ENCODE data around the gene LRRC46.

Gene LRRC46, protein sequence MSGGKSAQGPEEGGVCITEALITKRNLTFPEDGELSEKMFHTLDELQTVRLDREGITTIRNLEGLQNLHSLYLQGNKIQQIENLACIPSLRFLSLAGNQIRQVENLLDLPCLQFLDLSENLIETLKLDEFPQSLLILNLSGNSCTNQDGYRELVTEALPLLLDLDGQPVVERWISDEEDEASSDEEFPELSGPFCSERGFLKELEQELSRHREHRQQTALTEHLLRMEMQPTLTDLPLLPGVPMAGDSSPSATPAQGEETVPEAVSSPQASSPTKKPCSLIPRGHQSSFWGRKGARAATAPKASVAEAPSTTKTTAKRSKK

DNA sequence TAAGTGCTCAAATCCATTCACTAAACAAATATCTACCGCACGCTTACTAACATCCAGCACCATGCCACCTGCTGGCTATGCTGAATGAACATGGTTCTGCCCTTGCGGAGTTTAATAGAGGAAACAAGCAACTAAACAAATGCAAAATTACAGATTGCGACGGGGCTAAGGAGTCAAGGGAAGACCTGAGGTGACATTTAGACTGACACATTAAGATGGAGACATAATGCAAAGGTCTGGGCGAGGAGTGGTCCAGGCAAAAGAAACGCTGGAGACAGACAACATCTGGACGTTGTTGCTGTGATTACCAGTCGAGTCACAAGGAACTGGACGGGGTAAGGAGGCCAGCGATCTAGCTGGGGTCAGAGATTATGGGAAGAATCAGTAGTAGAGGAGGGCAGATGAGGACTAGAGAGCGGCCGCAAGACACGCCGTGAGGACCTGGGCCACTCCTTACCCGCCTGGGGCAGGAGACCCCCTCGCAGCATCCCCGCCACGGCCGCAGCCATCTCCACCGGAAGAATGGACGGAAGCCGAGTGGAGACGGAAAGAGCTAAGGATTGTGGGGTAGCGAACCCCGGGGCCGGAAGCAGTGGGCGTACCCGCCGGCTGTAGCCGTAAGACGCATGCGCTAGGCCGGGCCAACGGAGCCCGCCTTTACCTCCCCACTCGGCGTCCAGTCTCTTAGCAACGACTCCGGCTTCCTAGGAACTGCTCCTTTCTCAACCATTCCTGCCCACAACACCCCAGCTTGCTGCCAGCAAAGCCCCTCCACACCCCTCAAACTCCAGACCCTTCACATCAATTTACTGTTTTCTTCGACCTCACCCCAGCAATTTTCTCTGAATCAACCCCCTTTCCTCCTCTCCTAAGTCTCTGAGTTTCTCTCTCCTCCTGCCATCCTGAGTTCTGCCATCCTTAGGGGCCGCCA lies at the start of gene LRRC46, which contains the start of gene MRPL10:
LRRC46 (plus strand) TSS at position 668 of the 931 bp plus-strand sequence. CDS start 320 bp downstream, outside the sequence.
MRPL10 (minus strand) TSS at position 539 of the 931 bp plus-strand sequence; CDS start at position 509, 30 bp downstream.
- DNase-seq, result peak; percentile 92

DNA sequence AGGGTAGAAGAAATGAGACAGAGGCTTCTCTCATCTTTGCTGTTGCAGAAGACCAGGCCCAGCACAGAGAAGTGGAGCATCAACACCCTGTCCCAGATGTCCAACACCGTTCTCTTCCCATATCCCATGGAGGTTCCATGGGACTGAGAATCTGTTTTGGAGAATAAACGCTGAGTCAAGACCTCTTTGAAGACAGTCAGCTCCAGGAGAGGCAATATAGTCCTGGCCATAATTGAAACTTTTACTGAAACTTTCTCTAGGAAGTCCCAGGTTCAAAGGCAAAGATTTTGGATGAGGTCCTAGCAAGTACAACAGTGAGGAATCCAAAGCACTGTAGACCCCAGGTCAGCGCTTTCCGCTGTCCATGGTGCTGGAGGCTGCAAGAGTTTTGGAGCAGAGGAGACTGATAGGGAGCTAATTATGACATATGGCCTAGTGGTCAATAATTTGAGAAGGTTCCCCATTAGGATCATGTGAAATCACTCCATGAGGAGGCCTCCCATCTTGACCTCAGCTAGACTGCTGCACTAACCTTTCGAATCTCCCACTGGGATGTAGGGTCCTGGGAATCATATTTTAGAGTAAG lies 45.8 kb upstream of the LRRC46 start:
- no peak for DNase-seq

DNA sequence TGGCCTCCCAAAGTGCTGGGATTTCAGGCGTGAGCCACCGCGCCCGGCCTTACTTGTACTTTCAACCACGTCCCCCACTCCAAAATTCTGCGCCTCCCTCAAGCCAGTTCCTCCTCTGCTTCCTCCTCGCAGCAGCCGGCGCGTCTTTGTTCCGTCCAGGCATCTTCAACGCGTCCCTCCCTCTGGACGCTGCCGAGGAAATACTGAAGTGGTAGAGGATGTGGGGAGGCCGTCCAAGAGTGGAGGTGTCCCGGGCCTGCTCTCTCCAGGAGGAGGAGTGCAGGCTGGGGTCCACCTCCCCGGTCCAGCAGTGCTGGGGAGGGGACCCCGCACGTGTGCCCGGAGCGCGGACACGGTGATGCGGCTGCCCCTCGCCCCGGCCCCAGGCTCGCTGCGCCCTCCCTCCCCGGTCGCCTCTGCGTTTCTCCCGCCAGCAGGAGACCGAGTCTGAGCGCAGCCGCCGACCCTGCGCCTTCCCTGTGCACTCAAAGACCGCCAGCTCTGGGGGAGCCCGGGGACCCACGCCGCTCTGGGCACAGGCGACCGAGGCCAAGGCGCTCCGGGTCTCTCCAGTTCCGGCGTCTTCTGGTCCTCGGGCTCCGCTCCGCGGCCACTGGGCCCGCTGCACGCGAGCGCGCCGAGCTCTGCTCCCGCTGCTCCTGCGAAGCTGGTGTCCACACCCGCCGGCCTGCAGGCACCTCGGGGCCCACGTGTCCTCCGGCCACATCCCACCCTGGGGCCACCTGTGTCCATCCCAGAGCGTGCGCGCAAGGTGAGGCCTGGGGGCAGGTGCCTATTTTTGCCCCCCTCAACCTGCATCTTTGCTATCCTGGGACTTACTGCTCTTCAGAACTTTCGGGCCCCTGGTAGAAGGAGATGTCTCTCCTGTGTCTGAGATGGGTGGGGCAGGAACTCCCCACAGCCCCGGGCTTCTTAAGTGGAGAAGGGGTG lies 41.6 kb upstream of the LRRC46 start:
- DNase-seq, result peak; percentile 61

DNA sequence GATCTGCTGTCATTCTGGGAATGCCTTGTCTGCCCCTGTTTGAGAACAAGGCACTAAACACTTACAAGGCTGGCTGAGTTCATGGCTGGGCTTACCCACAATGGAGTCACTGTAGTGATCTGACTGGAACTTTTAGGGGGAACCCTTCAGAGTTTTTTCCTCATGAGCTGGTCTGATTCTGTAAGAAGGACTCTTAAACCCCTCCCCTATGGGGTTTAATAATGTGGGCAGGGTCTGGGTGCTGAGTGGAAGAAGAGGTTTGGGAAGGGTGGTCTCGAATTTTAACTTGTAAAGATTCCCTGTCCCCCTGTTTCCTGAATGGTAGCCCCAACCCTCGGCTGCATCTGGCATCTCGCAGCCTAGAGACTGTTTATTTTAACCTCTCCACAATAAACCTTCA lies 40.4 kb upstream of the LRRC46 start:
- no peak for DNase-seq

DNA sequence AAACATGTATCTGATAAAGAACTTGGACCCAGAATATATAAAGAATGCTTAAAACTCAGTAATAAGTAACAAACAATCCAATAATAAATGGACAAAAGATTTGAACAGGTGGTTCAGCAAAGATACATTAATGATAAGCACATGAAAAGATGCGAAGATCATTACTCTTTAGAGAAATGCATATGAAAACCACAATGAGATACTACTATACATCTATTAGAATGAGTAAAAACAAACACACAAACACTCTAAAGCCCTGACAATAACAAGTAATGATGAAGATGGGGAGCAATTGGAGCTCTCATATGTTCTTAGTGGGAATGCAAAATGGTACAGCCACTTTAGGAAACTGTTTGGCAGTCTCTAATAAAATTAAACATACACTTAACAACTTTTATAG lies 39.0 kb upstream of the LRRC46 start:
- no peak for DNase-seq

DNA sequence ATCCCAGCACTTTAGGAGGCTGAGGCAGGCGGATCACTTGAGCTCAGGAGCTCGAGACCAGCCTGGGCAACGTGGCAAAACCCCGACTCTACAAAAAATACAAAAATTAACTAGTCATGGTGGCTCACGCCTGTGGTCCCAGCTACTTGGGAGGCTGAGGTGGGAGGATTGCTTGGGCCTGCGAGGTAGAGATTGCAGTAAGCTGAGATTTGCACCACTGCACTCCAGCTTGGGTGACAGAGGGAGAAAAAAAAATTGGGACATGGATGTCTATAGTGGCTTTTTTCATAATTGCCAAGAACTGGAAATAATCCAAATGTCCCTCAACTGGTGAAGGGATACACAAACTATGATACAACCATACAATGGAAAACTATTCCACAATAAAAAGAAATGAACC lies 38.5 kb upstream of the LRRC46 start:
- DNase-seq, result no peak

DNA sequence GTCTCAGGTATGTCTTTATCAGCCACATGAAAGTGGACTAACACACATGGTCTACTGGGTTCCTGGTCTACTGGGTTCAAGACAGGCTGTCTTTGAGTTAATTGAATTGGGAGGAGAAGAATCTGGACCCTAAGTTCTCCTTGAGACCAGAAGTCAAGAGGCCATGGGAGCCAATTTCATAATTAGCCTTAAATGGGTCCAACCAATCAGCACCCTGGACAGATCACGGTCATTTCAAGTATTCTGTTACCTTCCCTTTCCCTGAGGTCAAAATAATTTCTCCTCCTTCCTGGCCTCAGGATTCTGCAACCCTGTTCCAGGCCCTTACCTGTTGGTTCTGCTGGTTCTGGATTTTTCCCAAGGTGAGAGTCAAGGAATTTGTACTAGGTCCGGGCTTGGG lies 33.7 kb upstream of the LRRC46 start:
- DNase-seq, result no peak

DNA sequence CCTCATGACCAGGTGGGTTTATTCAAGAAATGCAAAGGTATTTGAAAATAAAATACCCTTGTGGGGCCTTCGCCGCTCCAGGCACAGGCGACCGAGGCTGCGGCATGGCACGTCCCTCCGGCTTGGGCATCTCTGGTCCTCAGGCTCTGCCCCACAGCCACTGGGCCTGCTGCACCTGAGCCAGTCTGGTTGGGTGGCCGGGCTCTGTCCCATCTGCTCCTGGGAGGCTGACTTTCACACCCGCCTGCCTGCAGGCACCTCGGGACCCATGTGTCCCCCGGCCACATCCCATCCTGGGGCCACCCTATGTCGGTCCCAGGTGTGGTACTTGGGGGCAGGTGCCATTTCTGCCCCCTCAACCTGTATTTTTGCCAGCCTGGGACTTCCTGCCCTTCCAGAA lies 30.8 kb upstream of the LRRC46 start:
- no peak for DNase-seq

DNA sequence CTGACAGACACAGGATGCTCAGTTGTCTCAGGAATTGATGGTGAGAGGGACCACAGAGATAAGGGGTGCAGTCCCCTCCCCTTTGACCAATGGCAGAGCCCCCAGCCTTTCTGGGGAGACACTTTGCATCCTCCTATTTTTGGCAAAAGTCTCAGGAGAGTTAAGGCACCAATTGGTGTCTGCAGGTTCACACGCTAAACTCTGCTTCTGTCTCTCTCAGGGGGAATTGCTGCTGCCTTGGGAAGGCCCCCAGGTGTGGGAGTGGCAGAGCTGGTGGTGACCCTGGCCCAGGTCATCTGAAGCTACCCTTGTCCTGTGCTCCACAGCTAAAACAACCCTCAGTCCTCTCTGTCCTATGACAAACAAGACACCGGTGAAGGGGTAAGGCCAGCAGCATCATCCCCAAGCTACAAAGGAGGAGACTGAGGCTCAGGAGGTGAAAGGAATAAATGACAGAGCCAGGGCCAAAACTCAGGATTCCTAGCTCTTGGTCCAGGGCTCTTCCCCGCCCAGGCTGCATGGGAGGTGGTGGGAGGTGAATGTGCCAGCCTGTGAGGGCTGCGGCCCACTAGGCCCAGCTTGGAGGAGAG lies 30.2 kb upstream of the LRRC46 start:
- DNase-seq, result no peak

DNA sequence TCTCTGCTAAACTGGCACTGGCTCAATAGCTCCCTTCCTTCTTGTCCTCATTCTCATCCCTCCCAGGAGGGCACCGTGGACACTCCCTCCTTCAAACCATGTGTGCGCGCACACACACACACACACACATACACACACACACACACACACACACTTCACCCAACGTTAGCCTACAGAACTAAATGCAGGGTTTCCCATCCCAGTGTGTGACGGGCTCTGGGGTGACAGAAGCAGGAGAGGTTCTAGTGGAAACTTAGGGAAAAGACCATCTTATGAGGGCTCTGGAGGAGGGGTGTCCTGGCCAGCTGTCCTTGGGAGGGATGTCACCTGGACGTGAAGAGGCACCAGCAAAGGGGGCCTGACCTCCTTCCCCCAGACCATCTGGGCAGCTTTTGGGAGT lies 29.6 kb upstream of the LRRC46 start:
- DNase-seq, result no peak

DNA sequence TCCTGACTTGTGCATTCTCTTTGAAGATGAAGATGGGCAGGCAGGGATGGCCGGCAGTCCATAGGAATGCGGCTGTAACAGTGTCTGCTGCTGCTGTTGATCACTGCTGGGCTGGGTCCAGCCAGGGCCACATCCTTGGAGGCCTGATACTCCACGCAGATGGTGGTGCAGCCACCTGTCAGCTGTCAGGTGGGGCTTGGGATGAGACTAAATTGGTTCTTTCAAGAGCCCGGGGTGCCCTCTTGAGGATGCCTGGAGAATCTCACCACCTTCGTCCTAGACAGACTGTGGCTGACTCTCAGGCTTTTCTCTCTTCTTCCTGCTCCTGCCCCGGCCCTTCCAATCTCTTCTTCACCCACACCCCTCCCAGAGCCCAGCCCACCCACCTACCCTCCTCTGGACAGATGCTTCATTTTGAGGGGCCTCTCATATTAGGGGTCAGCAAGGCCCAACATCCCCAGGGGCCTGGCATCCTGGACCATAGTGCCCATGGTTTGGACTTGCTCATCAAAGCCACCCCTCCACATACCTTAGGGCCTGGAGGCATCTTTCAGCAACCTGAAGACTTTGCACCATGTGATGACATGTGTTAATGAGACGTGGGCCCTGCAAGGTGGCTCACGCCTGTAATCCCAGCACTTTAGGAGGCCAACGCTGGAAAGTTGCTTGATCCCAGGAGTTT lies 29.0 kb upstream of the LRRC46 start:
- DNase-seq, result peak; percentile 48

DNA sequence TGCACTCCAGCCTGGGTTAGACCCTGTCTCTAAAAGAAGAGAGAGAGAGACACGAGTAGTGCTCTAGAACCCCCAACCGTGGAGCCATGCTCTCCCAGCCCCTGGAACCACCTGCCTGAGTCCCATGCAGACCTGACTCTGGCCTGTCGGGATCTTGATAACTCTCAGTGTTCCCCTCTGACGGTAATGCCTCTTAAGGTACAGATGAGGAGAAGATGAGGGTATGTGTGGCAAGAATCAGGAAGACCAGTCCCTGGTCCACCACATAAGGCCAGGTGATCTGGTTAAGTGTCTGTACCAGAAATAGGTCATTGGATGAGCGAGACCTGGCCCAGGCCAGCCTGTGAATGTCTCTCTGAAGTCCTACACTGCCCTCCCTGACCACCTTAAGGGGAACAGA lies 28.3 kb upstream of the LRRC46 start:
- no peak for DNase-seq

DNA sequence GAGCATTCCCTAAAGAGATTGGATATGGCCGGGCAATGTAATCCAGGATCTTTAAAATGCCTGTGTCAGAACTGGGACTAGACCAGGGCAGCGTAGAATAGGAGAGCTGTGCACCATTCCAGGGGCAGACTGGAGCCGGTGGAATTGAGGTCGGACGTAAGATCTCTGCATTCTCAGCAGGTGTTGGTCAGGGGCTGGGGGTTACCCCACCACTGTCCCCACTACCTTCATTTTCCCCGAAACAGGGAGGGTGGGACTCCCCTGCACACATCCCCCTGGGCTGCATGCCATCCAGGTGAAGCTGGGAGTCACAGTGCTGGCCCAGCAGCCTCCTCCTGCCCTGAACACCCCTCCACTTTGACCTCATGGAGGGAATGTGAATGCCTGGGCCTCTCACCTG lies 27.7 kb upstream of the LRRC46 start:
- DNase-seq, result no peak

DNA sequence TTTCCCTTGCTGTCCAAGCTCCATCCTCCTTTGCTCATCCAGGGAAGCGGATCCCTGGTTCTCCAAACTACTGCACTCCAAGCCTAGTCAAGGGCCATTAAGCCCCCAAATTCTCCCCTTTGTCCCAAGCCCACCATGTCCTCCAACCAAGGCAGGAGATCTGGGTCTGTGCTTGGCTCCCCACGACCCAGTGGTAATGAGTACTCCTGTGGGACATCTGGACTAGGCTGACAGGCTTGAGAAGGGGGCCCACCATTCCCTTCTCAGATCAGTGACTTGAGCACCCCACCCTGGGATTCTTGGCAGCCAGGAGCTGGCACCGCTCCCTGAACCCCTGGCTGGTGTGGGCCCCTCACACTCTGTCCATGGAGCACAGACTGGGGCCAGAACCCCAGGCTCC lies 27.0 kb upstream of the LRRC46 start:
- no peak for DNase-seq

DNA sequence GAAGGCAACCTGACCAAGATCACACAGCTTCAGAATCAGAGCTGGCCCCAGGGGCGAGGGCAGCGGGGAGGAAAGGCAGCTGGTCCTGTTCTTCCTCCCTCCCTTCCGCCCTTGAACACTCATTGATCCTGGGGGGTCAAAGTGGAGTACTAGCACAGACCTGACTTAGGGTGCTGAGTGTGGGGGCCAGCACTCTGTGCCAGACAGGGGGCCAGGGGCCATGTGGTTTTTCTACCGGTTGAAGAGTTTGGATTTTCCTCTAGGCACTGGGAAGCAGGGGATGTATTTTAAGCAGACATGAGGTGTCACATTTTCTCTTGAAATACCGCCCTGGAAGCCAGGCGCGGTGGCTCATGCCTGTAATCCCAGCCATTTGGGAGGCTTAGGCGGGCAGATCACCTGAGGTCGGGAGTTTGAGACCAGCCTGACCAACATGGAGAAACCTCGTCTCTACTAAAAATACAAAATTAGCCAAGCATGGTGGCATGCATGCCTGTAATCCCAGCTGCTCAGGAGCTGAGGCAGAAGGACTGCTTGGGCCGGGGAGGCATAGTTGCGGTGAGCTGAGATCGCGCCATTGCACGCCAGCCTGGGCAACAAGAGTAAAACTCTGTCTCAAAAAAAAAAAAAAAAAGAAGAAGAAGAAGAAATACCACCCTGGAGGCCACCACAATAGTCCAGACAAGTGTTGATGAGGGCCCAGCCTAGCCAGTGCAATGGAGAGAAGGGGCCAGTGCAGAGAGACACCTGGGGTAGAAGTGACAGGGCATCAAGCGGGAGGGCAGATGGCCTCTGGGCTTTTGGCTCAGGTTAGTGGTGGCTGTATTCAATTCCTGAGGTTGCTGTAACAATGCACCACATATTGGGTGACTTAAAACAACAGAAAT lies 25.2 kb upstream of the LRRC46 start:
- DNase-seq, result no peak

DNA sequence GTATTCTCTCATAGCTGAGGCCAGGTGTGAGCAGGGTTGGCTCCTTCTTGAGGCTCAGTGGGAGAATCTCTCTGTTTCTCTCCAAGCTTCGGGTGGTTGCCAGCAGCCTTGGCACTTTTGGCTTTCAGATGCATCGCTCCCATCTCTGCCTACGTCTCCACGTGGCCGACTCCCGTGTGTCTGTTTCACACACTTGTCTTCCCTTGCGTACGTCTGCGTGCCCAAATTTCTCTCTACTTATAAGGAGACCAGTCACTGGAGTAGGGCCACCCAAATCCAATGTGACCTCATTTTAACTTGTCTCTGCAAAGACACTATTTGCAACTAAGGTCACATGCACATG lies 24.6 kb upstream of the LRRC46 start:
- no peak for DNase-seq

DNA sequence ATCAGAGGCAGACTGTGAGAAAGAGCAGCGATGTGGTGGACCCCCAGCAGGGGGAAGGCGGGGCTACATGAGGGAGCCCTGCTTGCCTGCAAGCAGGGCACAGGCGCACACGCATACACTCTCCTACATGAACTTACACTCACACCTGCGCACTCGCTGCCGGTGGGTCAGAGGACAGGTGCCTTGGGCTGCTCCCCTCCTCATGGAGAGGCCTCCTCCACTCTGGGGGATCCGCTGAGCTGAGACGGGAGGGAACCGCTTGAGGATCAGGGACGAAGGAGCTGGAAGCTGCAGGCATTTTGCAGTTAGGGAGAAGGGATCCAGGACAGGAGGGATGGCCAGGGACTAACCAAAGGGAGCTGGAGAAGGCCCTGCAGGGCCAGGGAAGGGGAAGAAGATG lies 24.0 kb upstream of the LRRC46 start:
- DNase-seq, result no peak

DNA sequence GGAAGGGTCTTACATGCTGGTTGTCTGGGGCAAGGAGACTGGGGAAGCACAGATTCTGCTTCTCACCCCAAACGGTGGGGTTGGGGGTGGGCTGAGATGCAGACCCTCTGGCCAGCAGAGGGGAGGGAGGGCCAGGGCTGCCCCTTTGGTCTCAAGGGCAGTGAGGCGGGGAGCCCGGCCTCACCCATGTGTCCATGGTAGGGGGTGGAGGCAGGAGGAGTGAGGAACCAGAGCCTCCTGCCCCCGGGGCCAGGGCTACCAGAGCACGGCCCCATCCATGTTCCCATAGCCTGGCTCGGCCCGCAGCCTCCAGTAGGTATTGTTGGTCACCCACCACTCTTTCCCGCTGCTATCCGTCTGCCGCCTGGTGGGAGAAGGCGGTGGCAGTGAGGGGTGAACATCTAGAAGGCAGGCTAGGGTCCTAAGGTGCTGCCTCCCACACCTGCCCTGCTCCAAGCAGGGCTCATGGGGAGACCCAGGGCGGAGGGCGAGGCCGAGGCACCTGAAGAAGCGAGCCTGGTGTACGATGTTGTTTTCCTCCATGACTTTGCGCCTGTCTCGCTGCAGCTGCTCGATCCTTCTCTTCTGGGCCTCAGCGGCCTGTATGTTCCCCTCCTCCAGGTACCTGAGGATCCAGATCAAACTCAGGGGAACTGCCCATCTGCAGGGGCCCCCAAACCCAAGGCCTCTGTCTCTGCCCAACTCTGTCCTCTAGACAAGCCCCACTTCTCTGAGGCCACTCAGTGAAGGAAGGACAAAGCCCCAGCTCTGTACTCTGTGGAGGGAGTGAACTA lies 23.2 kb upstream of the LRRC46 start:
- DNase-seq, result no peak

DNA sequence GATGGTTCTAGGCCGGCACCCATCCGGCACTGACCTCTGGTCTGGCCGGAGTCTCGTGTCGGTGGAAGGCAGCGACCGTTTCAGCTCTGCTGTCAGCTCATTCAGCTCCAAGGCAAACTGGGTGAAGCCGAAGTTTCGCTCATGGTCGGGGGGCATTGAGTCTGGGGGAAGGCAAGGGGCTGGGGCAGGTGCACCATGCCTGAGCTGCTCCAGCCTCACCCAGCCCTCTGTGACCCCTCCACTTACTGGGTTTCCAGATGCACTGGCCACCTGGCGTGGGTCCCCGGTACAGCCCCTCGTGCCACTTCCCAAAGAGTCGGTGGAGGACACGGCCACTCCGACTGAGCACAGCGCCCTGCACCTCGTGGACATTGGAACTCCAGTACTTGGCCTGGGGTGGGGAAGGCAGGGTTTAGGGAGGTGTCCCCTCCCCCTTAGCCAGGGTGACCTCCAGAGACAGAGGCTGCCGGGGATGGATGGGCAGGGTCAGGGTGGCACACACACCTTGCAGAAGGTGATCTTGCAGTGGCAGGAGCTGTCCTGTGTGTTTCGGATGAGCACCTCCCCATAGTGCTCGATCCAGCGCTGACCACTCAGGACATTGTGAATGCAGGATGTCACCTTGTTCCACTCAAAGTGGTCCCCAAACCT lies 22.5 kb upstream of the LRRC46 start:
- no peak for DNase-seq
